CMK (cell line): ENCODE results near the gene ARID1B.

Source experiments
- DNase-seq: peaks from one replicate; pipeline ENCODE4 v3.0.0-alpha.2; 2010; ENCODE audit warnings: low read depth

The ARID1B gene

DNA sequence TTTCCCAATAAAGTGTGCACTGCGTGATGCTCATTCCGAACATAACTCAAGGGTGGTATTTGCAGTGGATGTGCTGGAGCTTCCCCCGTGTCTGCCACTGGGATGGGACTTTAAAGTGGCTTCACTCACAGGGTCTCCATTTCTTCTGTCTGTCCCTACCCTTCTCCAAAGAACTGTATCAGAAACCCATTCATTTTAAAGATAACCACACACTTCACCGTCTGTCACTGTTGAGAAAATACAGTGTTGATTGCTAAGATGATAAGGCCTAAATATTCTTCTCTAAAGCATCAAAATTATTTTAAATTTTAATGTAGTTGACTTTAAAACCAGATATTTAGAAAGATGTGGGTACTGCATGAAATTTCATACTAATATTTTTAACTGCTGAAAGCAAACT, 384.7 kb downstream of the ARID1B start:
- no peak for DNase-seq

DNA sequence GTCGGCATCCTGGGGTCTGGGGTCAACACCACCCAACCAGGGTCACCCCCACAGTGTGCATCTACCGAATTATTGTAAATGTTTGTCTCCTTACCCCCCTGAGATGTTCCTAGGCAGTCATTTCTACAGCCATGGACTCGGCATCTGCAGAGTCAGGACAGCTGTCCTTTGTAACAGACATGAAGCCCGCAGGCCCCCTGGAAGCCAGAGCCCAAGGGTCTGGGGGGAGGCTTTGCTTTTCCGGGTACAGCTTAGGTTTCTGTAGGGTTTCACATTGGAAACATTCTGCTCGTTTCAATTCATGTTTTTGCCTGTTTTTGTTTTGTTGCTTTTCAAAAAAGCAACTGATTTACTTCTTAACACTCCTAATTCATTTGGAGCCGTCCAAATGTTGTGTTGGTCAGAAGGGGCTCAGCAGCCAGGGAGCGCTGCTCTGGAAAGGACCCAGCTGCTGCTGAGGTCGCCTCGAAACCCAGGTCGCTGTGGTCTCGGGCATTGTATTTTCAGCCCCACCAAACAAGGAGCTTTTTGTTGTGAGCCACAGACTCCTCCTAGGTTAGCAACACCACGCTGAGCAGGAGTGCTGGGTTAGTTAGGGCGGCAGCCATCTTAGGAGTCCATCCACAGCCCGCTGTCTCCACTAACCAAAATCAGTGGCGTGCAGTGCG, 385.7 kb downstream of the ARID1B start:
- no peak for DNase-seq

DNA sequence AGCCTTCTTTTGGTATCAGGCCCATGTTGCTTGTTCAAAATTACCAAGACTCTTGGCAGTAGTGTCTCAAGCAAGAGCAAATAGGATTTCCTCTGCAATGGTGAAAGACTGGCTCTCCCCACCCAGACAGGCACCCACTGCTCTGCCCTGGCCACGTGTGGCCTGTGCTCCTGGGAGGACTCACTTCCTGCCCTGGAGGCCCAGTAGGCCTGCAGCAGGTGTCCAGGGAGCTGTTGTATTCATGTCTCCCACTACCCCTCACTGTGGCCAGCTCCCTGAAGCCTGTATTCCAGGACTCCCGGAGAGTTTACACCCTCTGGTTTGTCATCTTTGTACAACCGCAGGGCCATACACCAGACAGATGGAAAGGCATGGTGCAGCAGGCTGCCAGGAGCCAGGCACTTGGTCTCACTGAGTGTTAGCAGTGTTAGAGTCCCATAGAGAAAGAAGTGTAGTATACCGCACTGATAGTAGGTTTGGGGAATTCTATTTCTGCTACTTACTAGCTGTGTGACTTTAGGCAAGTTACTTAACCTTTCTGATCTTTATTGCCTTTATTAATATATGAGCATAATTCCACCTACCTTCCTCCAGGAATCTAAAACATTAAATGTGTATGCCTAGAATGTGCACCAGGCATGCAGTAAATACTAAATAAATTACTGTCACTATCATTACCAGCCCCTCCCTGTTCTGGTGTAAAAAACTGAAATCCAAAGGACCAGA, 386.4 kb downstream of the ARID1B start:
- no peak for DNase-seq

DNA sequence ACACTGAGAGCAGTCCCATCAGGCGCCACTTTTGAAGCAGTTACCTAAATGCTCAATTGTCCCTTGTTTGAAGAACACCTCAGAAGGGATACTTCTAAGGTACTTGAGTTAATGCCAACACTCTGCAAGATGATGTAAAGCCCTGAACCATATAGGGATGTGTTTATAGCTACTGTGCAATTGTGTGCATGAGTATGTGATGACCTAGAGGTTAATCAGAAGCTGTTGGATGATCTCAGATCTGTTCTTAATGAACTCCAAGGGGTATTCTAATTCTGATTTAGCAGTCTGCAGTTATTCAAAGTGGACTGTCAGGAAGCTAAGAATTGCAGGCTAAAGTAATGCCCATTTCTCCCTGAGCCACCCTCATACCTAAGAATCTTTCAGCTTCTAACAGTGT, 387.8 kb downstream of the ARID1B start:
- no peak for DNase-seq

DNA sequence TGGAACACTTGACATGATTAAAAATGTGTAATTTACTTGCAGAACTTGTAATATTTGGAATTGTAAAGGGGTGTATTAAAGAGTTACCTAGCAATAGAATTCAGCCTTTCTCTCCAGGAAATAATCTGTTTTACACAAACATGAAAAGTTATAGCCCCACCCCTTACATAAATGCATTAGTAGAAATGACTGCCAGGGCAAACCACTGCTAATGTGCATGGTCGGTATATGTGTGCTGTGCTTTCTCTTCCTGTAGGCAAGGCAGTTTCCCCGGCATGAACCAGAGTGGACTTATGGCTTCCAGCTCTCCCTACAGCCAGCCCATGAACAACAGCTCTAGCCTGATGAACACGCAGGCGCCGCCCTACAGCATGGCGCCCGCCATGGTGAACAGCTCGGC, 389.6 kb downstream of the ARID1B start:
- DNase-seq: no peak

DNA sequence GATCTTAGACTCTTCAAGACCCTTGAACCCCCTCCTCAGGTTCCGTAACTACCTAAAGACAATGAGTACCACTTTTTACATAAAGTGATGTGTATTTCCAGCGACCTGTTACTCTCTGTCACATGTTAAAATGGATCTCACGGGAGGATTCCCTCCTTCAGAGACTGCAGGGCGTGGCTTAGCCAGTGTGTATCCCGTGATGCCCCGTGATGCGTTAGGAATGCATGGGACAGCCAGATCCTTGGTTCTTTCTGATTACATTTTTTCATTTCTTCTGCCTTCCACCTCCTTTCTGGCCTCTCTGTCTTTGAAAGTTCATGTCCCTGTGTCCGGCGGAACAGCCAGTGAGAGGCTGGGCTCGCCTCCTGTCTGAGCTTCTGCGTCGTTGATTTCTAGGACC, 390.7 kb downstream of the ARID1B start:
- no peak for DNase-seq

DNA sequence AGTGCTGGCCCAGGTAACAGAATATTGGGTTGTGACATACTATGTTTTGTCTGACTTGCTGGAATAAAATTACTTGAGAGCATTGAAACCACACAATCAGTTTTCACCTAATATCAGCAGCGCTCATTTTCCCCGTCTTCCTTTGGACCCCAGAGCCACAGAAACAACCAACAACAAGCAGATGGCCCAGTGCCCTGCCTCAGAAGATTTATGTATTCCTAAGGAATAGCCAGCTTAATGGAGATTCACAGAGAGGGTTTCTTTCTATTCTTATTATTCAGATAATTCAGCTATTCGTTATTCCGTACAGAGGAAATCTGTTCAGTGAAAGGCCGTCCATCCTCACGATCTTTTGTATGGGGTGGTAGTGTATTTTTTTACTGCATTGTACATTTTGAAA, 391.3 kb downstream of the ARID1B start:
- no peak for DNase-seq

DNA sequence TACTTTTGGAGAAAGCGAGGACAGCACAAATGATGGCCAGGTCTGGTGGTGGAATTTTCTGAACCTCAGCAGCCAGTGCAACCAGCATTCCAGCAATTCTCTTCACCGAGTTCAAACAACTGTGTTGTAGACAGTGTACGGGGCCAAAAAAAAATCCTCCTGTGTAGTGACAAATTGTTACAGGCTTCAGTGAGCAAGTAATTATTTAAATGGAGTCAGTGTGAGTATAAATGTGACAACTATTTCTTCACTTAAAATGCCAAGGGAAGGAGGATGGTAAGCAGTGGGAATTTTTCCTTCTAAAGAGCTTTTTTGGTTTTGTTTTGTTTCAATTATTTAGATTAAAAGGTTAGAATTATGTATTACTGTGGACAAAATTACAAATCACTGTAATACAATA, 392.0 kb downstream of the ARID1B start:
- DNase-seq: no peak

DNA sequence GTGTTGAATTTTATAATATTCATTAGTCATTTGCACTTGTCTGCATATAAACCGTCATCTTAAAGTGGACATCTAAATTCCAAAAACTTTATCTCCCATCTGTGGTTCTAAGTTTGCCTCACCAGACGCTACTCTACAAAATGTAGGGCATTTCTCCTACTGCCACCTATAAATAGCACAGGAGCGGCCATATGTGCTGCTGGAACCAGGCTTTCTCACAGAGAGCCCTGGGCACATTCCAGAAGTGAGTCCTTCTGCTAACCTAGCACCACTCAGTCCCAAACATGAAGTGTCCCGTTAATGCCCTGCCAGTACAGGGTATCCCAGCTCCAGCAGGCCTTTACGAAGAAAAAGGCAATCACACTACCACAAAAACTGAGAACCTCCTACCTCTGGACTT, 392.5 kb downstream of the ARID1B start:
- no peak for DNase-seq

DNA sequence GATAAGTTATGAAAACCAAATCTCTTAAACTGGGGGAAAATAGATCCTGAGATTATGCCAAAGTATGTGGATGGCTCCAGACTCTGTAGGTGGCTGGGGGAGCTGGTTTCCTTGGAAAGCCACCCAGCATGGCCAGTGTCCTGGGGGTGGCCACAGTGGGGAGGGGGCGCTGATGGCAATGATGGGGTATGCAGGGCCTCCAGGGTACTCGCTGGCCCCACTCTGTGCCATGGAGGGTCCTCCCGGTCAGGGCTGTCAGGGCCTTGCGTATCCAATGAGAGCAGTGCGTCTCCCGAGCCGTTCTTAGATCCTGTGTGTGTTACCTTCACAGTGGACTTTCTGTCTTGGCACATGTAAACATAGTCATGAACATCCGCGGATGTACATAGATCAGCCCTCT, 393.4 kb downstream of the ARID1B start:
- DNase-seq: no peak

DNA sequence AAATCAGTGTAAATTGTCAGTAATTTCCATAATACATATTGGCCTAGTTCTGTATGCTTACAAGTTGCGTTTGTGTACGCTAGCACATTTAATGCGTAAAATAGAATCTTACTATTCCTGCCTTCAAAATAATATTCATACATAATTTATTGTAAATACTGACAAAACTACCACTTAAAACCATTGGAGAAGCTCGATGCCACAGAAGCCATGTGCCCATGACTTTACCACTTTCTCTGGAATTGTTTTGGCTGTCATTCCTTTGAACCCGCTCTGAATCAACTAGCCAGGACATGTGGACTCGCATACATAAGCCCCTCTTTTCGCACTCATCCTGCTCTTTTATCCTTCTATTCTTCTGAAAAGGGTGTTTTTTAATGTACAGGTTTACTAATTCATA, 394.6 kb downstream of the ARID1B start:
- no peak for DNase-seq

DNA sequence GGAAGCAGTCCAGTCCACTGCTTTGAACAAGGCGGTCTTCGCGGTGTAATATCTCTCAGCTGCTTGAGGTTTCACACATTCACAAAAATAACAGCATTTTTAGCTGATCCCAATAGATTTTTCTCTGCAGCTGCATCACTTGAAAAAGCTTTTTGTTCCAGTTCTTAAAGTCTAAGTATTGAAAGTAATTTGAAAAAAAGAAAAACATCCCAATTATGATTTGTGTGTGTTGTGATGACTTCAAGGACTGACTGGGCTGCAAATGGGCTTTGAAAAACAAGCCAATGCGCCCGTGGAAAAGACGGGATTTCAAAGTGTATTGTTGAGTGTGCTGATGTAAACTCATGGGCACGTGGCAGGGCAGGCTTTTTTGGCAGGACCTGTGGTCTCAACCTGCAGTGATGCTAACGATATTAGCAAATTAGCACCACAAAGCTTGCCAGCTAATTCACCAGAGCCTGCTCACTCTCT, 395.1 kb downstream of the ARID1B start:
- DNase-seq: no peak

DNA sequence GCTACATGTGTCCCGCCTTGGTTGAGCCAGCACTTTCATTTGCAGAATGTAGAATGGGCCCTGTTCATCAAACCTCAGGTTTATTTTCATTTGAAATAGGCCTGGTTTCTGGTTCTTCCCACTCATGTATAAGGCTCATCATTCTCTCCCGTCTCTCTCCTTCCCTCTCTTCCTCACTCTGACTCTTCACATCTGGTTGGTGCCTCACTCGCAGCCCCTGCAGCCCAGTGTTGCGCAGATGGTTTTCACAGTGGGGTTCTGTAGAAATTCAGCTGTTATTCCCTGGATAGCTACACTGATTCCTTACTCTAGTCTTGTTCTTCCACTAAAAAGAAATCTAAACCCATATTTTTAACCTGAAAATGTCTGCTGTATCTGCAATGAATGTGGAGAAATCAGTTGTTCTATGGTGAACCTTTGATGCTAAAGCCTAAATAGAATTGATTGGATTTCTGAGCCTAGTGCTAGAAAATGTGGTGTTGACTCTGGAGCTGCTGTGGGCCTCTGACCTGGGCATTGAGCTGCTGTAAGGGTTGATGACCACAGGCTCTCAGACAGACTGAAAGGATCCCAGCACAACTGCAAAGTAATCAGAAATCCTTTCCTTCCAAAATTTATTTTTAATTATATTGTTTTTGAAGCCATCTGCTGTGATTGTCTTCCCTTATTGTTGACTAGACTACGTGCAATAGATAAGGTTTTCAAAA, 395.8 kb downstream of the ARID1B start:
- no peak for DNase-seq

DNA sequence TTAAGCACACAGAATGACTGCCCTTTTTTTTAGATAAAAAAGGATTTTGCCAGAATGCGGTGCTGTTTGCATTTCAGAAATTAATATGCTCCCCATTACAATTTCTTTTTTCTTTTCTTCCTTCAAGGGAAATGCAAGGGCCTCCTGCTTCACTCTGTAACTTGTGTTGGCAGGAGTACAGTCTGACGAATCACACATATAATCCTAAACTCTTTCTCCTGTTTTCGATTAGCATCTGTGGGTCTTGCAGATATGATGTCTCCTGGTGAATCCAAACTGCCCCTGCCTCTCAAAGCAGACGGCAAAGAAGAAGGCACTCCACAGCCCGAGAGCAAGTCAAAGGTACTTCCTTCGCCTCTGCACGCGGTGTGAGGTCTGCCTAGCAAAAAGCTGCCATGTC, 396.6 kb downstream of the ARID1B start:
- DNase-seq: no peak

DNA sequence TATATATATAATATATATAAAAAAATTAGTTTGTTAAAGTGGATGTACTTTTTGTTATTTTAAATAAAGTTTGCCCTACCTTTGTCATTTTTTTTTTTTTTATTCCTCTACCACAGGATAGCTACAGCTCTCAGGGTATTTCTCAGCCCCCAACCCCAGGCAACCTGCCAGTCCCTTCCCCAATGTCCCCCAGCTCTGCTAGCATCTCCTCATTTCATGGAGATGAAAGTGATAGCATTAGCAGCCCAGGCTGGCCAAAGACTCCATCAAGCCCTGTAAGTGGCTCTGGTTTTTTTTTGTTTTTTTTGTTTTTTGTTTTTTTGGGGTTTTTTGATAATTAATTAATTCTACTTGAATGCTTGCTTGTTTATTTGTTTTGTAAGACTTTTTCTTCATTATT, 397.6 kb downstream of the ARID1B start:
- DNase-seq: no peak

DNA sequence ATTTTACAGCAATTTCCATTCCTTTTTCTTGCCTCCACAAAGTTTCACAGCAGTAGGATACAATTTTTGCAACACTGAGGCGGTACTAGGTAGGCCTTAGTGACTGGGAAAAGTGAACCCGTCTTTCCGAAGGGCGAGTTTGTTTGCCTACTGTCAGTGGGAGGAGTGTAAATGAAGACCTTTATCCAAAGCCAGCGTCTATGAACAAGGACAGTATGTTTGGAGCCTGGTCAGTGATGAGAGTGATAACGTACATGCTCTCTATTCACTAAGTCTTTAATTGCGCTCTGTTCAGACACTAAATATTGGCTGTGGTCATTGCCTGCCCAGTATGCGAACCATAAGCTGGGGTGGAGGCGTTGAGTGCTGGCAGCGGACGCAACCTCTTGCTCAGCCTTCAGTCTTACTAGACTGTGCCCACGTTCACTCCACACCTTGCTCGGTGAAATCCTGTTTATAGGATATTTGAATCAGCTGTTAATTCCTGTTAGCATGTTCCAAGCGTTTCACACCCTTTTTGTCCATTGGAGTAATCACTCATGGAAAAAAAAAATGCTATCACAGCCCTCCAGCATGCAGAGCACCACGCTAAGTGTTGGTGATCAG, 400.7 kb downstream of the ARID1B start:
- no peak for DNase-seq

DNA sequence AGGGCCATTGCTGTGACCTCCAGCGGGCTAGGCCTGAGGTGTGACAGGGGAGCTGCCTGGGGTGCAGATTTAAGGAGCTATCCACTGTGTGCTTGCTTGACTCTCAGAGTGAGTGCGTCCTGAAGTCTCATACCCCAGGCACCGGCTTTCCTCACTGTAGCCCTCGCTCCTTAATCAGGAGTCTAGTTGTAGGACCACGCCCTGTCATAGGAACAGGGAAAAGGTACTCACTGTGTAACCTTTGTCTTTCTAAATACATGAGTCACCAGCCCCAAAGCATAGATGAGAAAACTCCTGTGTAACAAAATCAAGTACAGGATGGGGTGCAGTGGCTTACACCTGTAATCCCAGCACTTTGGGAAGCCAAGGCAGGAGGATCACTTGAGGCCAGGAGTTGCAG, 404.5 kb downstream of the ARID1B start:
- no peak for DNase-seq

DNA sequence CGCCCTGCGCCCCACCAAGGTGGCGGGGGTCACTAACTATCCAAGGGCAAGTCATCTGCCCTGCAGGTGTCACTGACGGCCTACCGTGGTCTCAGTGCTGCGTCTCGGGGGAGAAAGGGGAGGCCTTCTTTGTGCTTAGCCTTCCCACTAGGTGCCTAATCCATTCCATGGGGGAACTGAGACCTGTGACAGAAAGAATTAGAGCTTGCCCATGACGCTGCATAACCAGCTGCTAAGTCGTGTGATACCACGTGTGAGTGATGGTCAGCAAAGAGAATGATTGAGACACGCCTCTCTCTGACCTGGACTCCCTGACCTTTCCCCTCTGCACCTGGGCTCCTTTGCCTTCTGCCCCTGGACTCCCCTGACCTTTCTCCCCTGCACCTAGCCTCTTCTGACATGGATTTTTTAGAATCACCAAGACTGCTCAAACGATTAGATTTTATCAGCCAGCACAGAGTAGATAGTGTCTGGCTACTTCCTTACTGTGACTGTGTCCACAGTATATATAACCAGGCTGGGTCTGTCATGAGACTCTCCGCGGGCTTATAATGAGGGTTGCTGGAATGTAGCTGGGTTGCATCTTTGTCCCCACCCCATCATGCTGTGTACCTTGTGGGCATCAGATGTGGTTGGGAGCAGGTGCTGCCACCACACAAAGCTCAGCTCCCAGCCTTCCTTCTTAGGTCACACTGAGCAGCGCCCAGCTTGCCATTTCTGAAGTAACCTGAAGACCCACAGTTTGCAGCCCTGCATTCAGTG, 405.5 kb downstream of the ARID1B start:
- DNase-seq: no peak

DNA sequence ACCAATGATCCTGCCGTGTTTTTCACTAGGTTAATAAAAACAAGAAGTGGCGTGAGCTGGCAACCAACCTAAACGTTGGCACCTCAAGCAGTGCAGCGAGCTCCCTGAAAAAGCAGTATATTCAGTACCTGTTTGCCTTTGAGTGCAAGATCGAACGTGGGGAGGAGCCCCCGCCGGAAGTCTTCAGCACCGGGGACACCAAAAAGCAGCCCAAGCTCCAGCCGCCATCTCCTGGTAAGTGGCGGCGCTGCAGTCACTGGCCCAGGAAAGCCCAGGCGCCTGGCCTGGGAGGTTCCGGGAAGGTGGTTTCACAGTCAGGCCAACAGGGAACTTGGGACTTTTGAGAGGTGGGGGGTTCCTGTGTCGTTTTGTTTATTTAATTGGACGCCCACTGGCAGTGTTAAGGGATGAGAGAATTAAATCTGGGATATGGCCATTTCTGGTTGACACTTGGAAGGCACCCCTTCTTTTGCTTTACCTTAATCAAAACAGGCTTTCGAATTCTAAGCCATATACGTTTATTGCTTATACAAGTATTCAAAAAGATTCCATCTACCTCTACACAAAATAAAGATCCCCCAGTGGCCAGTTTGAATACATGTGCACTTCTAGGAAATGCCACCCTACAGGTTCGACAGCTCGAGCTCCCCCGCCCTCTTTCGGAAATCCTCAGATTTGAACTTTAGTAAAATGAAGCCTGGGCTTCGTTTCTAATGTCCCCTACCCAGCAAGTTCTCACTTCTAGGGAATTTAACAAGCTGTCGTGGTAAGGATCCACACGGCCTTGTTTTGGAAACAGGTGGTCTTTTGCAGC, 407.2 kb downstream of the ARID1B start:
- DNase-seq: peak; percentile 3

DNA sequence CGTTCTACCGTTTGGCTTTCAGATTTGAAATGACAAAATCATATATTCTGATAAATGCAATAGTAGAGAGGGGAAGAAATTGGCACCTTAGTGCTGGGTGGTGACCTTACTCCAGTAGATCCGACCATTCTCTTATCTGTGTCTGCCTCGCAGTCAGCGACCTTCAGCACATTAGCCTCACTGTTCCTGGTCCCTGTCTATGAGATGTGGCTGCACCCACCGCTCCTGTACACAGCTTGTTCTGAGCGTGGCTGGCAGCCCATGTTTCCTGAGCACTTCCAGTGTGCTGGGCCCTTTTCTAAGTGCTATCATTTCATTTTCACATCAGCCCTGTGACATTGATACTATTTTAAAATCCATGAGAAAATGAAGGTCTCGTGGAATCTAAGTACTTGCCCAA, 408.0 kb downstream of the ARID1B start:
- no peak for DNase-seq

DNA sequence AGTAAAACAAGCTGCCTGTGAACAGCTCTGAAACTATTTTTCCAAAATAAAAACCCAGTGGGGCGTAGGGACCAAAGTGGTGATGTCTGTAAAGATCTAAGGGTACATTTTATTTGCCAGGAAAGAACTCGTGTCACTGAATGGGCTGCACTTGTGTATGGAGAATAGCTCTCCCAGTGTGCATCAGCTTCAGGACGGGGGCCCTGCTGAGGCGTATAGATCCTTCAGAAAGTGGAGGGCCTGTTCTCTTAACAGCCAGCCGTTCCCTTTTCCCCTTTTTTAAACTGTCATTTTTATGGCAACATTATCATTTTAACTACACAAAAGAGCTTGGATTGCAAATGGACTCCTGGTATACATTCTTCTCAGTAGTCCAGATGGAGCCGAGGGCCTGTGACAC, 408.8 kb downstream of the ARID1B start:
- DNase-seq: no peak
